GM13977 (cell line): ENCODE measurements around the gene DNTTIP2.

ENCODE experiments used
- DNase-seq: peaks from one replicate; pipeline ENCODE4 v3.0.0; 2012; ENCODE audit warnings: low spot score
- in situ Hi-C: fragments of 300-500 bp; cut with MboI; formaldehyde crosslinking; loops from one replicate; pipeline ENCODE4 v1.12.0; 2022; ENCODE audit warnings: low sequenced_read_pairs, low pct_unique_long_range_greater_than_20kb, mixed read lengths, inconsistent platforms; ENCODE audit not compliant: unreplicated experiment
- TF ChIP-seq, protein P1 (sequence below): IDR thresholded peaks from 2 replicates; pipeline ENCODE4 v1.5.1; 2012; ENCODE audit warnings: mild to moderate bottlenecking, control low read depth; ENCODE audit not compliant: insufficient read depth; ENCODE audit errors: extremely low read depth, missing control alignments

Gene DNTTIP2

GRCh38 chr1:93848350-93848883 lies 30.6 kb downstream of the DNTTIP2 start:
- in situ Hi-C loops: loop anchor here (25.0 kb wide), 1 partner anchor 411 kb away; the partner anchor contains the start of gene FNBP1L
- no peak for DNase-seq
- TF ChIP-seq, protein P1, sequence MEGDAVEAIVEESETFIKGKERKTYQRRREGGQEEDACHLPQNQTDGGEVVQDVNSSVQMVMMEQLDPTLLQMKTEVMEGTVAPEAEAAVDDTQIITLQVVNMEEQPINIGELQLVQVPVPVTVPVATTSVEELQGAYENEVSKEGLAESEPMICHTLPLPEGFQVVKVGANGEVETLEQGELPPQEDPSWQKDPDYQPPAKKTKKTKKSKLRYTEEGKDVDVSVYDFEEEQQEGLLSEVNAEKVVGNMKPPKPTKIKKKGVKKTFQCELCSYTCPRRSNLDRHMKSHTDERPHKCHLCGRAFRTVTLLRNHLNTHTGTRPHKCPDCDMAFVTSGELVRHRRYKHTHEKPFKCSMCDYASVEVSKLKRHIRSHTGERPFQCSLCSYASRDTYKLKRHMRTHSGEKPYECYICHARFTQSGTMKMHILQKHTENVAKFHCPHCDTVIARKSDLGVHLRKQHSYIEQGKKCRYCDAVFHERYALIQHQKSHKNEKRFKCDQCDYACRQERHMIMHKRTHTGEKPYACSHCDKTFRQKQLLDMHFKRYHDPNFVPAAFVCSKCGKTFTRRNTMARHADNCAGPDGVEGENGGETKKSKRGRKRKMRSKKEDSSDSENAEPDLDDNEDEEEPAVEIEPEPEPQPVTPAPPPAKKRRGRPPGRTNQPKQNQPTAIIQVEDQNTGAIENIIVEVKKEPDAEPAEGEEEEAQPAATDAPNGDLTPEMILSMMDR: no peak

DNA sequence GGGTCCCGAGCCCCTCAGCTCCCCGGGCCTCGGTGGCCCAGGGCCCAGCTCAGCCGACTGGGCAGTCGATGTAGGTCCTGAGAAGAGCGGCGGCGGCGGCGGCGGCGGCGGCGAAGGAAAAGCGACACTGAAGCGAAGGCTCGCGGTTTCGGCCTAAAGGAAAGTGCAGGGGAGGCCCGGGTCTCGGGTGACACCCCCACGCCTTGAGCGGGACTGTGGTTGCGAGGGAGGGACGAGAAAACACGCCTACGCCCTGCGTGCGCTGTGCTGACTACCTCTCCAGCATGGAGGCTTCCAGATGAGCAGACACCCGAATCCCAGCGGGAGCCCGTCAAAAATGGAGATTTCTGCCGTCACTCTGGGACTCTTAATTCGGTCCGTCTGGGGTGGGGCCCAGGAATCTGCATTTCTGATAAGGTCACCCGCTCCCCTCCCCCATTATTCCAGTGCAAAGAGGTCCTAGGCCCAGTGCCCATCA lies 31.2 kb downstream of the DNTTIP2 start:
- TF ChIP-seq, protein P1: no peak
- peak; percentile 59 for DNase-seq
- in situ Hi-C loops: loop anchor here (25.0 kb wide), 1 partner anchor 411 kb away; the partner anchor contains the start of gene FNBP1L

GRCh38 chr1:93846992-93847810 lies 31.8 kb downstream of the DNTTIP2 start:
- TF ChIP-seq, protein P1: no peak
- peak; percentile 88 for DNase-seq
- in situ Hi-C loops: loop anchor here (25.0 kb wide), 1 partner anchor 410 kb away; the partner anchor contains the start of gene FNBP1L

GRCh38 chr1:93846206-93846991 lies 32.6 kb downstream of the DNTTIP2 start:
- peak; percentile 89 for DNase-seq
- TF ChIP-seq, protein P1: peak; percentile 36
- in situ Hi-C loops: loop anchor here (25.0 kb wide), 1 partner anchor 409 kb away; the partner anchor contains the start of gene FNBP1L

DNA sequence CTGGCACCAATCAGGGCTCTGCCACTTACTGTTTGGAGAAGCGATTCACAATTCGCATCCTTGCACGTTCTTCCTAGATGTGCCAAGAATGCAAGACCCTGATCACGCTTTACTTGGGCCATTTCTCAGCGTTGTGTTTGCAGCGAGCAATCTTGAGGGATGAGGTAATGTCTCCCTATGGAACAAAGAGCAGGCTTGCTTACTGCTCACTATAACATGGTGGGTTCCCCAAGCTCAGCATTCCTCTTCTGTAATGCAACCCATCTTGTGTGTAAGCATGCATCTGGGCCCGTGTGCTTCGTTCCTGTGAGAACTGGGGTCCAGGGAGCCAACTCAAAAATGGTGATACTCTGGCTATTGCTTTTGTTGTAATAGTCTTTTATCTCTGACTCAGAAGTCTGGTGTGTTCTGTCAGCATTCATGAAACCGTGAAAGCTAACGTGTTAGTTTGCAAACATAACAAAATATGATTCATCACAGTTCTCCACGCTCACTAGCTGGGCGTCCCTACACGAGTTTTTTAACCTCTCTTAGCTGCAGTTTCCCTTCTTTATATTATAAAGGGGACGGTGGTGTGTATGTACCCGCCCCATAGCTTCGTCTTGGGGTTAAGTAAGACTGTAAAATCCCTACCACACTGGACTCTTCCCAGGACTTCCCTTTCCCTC lies 33.3 kb downstream of the DNTTIP2 start:
- peak; percentile 56 for DNase-seq
- TF ChIP-seq, protein P1: no peak
- in situ Hi-C loops: loop anchor here (25.0 kb wide), 1 partner anchor 408 kb away; the partner anchor contains the start of gene FNBP1L
